Measurements from ENCODE around the gene OR56A3.
"Not testable (repeated sequence)": the region's sequence is repeated elsewhere in the genome, so short reads cannot be mapped to it uniquely, and the experiment has no call there.

OR56A3 gene

DNA sequence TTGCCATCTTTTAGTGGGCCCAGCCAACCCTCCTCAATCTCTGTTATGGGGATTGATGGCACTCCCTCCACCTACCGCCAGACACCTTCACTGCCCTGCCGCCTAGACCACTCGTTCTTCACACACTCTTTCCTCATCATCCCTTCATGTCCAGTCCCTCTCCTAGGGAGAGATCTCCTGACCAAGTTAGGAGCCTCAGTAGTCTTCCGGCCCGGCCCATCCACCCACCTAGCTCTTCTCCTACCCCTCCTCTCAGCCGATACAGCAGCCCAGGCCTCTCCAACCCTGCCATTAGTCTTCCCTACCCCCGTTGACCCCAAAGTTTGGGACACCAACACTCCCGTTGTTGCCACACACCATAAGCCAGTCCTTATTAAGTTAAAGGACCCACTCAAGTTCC lies 11.0 kb upstream of the OR56A3 start:
- no peaks in the 10 kb centered on the region for H3K79me2 ChIP-seq (ENCODE audit: control insufficient read depth, insufficient read depth, low read length, unreplicated experiment)
- no peak overlapping the region for H2AFZ ChIP-seq (ENCODE audit: low read length, unreplicated experiment)
- H3K4me3 ChIP-seq (ENCODE audit: low read depth, low read length) = no peak overlapping the region
- H3K27ac ChIP-seq (ENCODE audit: low read depth, low read length) = no peak overlapping the region
- H3K36me3 ChIP-seq (ENCODE audit: insufficient read depth, low read length) = no peaks in the 10 kb centered on the region
- H3K4me1 ChIP-seq (ENCODE audit: control insufficient read depth, insufficient read depth, low read length, unreplicated experiment) = no peaks in the 10 kb centered on the region
- H3K27me3 ChIP-seq (ENCODE audit: insufficient read depth, low read length) = no peaks in the 10 kb centered on the region

DNA sequence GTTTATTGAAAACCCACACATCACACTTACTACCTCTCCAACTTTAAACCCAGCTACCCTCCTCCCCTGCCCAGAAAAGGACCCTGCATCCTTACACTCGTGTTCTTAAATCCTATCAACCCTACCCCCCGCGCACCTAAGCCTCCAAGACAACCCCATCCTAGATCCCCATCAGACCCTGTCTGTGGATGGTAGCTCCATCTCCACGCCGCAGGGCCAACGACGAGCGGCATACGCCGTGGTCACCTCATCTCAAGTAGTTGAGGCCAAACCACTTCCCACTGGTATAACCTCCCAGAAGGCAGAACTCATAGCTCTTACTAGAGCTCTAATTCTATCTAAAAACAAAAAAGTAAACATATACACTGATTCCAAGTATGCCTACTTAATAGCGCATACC lies 9.4 kb upstream of the OR56A3 start:
- Histone ChIP-seq H2AFZ (ENCODE audit: low read length, unreplicated experiment) (no peak overlapping the region), H3K79me2 (ENCODE audit: control insufficient read depth, insufficient read depth, low read length, unreplicated experiment) (no peaks in the 10 kb centered on the region), H3K4me3 (ENCODE audit: low read depth, low read length) (no peak overlapping the region), H3K27me3 (ENCODE audit: insufficient read depth, low read length) (no peaks in the 10 kb centered on the region), H3K4me1 (ENCODE audit: control insufficient read depth, insufficient read depth, low read length, unreplicated experiment) (no peaks in the 10 kb centered on the region), H3K27ac (ENCODE audit: low read depth, low read length) (no peak overlapping the region), H3K36me3 (ENCODE audit: insufficient read depth, low read length) (no peaks in the 10 kb centered on the region)

GRCh38 chr11:5933116-5933515 lies 8.9 kb upstream of the OR56A3 start:
- H3K27me3 ChIP-seq (ENCODE audit: insufficient read depth, low read length) = no peaks in the 10 kb centered on the region
- no peaks in the 10 kb centered on the region for H3K79me2 ChIP-seq (ENCODE audit: control insufficient read depth, insufficient read depth, low read length, unreplicated experiment)
- no peak overlapping the region for H3K4me3 ChIP-seq (ENCODE audit: low read depth, low read length)
- no peaks in the 10 kb centered on the region for H3K36me3 ChIP-seq (ENCODE audit: insufficient read depth, low read length)
- no peak overlapping the region for H3K27ac ChIP-seq (ENCODE audit: low read depth, low read length)
- no peak overlapping the region for H2AFZ ChIP-seq (ENCODE audit: low read length, unreplicated experiment)
- H3K4me1 ChIP-seq (ENCODE audit: control insufficient read depth, insufficient read depth, low read length, unreplicated experiment) = no peaks in the 10 kb centered on the region

DNA sequence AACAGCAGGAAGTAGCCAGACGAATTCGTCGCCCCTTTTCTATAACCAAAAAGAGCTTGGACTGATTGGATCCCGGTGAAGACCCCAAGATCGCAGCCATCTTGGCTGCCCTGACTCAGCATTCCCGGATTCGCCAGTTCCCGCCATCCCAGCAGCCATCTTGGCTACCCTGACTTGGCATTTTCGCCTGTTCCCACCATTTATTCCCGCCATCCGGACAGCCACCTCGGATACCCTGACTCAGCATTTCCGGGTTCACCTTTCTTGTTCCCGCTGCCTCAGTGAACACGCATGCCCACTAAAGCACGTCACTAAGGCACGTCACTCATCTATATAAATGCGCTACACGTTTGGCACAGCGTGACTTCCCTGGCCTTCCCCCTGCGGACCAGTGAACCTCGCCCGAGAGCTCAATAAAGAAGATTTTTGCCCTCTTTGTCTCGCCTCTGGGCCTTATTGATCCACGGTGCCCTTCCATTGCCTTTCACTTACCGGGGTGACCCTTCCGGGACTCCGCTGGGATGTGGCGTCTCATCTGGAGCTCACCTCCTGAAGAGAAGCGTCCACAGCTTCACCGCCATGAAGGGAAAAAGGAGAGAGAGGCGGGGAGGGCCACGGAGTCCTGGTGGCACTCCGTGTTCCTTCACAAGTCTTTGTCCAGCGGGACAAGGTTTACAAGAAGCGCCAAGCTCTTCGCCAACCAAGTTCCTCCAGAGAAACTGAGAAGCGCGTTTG lies 4.0 kb upstream of the OR56A3 start:
- H3K4me3 ChIP-seq (ENCODE audit: low read depth, low read length) = no peak overlapping the region
- H2AFZ ChIP-seq (ENCODE audit: low read length, unreplicated experiment) = no peak overlapping the region
- no peak overlapping the region for H3K27ac ChIP-seq (ENCODE audit: low read depth, low read length)
- H3K4me1 ChIP-seq (ENCODE audit: control insufficient read depth, insufficient read depth, low read length, unreplicated experiment) = no peaks in the 10 kb centered on the region
- H3K36me3 ChIP-seq (ENCODE audit: insufficient read depth, low read length) = no peaks in the 10 kb centered on the region
- H3K79me2 ChIP-seq (ENCODE audit: control insufficient read depth, insufficient read depth, low read length, unreplicated experiment) = no peaks in the 10 kb centered on the region
- no peaks in the 10 kb centered on the region for H3K27me3 ChIP-seq (ENCODE audit: insufficient read depth, low read length)

GRCh38 chr11:5938603-5938965 lies 3.5 kb upstream of the OR56A3 start:
- no peaks in the 10 kb centered on the region for H3K27me3 ChIP-seq (ENCODE audit: insufficient read depth, low read length)
- H3K36me3 ChIP-seq (ENCODE audit: insufficient read depth, low read length) = no peaks in the 10 kb centered on the region
- no peaks in the 10 kb centered on the region for H3K4me1 ChIP-seq (ENCODE audit: control insufficient read depth, insufficient read depth, low read length, unreplicated experiment)
- no peak overlapping the region for H2AFZ ChIP-seq (ENCODE audit: low read length, unreplicated experiment)
- H3K27ac ChIP-seq (ENCODE audit: low read depth, low read length) = no peak overlapping the region
- no peaks in the 10 kb centered on the region for H3K79me2 ChIP-seq (ENCODE audit: control insufficient read depth, insufficient read depth, low read length, unreplicated experiment)
- no peak overlapping the region for H3K4me3 ChIP-seq (ENCODE audit: low read depth, low read length)

DNA sequence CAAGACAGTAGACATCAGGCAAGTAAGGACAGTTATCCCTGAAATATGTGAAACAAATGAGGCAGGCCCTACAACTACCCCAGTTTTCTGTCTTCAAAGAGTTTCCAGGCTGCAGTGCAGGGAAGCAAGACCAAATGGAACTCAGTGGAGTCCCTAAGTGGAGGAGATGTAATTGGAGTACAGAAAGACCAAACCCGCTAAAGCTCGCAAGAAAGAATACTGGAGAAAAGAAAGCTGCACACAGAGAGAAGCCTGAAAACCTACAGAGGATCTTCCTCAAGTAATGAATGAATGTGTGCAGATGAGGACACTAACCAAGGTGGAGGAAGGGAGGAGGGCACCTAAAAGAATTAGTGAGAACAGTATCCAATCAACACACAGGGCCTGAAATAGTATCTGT lies 1.3 kb upstream of the OR56A3 start:
- H3K36me3 ChIP-seq (ENCODE audit: insufficient read depth, low read length) = no peaks in the 10 kb centered on the region
- H2AFZ ChIP-seq (ENCODE audit: low read length, unreplicated experiment) = no peak overlapping the region
- no peaks in the 10 kb centered on the region for H3K79me2 ChIP-seq (ENCODE audit: control insufficient read depth, insufficient read depth, low read length, unreplicated experiment)
- H3K4me1 ChIP-seq (ENCODE audit: control insufficient read depth, insufficient read depth, low read length, unreplicated experiment) = no peaks in the 10 kb centered on the region
- H3K4me3 ChIP-seq (ENCODE audit: low read depth, low read length) = no peak overlapping the region
- H3K27ac ChIP-seq (ENCODE audit: low read depth, low read length) = no peak overlapping the region
- no peaks in the 10 kb centered on the region for H3K27me3 ChIP-seq (ENCODE audit: insufficient read depth, low read length)

DNA sequence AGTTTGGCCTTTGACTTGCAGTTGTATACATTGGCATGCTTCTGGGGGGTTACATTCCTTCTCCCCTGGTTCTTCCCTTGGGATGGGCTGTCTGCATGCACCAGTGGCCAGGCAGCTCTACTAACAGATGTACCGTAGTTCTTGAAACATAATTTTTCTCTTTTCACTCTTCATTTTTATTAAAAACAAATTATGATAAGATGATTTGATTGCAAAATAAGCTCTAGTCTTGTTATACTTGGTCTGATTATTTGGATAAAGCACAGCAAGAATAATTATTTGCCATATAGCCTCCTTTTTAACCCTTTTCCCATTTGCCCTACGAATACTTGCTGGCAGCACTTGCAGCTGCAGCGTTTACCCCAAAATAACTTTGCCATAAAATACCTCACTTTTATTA lies 13.5 kb downstream of the OR56A3 start:
- Histone ChIP-seq H3K4me3 (ENCODE audit: low read depth, low read length) (no peak overlapping the region), H3K79me2 (ENCODE audit: control insufficient read depth, insufficient read depth, low read length, unreplicated experiment) (no peaks in the 10 kb centered on the region), H3K27me3 (ENCODE audit: insufficient read depth, low read length) (no peaks in the 10 kb centered on the region; the same call in 1 of the 2 replicates), H3K4me1 (ENCODE audit: control insufficient read depth, insufficient read depth, low read length, unreplicated experiment) (no peaks in the 10 kb centered on the region), H2AFZ (ENCODE audit: low read length, unreplicated experiment) (no peak overlapping the region), H3K27ac (ENCODE audit: low read depth, low read length) (no peak overlapping the region), H3K36me3 (ENCODE audit: insufficient read depth, low read length) (no peaks in the 10 kb centered on the region)

- H3K4me1 ChIP-seq (ENCODE audit: control insufficient read depth, insufficient read depth, low read length, unreplicated experiment); H3K36me3 ChIP-seq (ENCODE audit: insufficient read depth, low read length): not testable (repeated sequence)
Observed at GRCh38 chr11:5960704-5961320, 18.8 kb downstream of the OR56A3 start.

GRCh38 chr11:5966958-5967357 lies 24.9 kb downstream of the OR56A3 start:
- no peak overlapping the region for H3K27ac ChIP-seq (ENCODE audit: low read depth, low read length)
- H3K4me1 ChIP-seq (ENCODE audit: control insufficient read depth, insufficient read depth, low read length, unreplicated experiment) = no peaks in the 10 kb centered on the region
- no peak overlapping the region for H3K4me3 ChIP-seq (ENCODE audit: low read depth, low read length)
- no peaks in the 10 kb centered on the region for H3K79me2 ChIP-seq (ENCODE audit: control insufficient read depth, insufficient read depth, low read length, unreplicated experiment)
- no peak overlapping the region for H2AFZ ChIP-seq (ENCODE audit: low read length, unreplicated experiment)
- no peaks in the 10 kb centered on the region for H3K36me3 ChIP-seq (ENCODE audit: insufficient read depth, low read length)
- H3K27me3 ChIP-seq (ENCODE audit: insufficient read depth, low read length) = no peaks in the 10 kb centered on the region

More at GRCh38 chr11:5960704-5961320, 18.8 kb downstream of the OR56A3 start:
- not testable (repeated sequence) for H3K4me3 ChIP-seq (ENCODE audit: low read depth, low read length); H2AFZ ChIP-seq (ENCODE audit: low read length, unreplicated experiment); H3K27ac ChIP-seq (ENCODE audit: low read depth, low read length); H3K27me3 ChIP-seq (ENCODE audit: insufficient read depth, low read length); H3K79me2 ChIP-seq (ENCODE audit: control insufficient read depth, insufficient read depth, low read length, unreplicated experiment)

GRCh38 chr11:5967708-5968107 lies 25.7 kb downstream of the OR56A3 start:
- Histone ChIP-seq H3K27ac (ENCODE audit: low read depth, low read length) (no peak overlapping the region), H3K79me2 (ENCODE audit: control insufficient read depth, insufficient read depth, low read length, unreplicated experiment) (no peaks in the 10 kb centered on the region)

DNA sequence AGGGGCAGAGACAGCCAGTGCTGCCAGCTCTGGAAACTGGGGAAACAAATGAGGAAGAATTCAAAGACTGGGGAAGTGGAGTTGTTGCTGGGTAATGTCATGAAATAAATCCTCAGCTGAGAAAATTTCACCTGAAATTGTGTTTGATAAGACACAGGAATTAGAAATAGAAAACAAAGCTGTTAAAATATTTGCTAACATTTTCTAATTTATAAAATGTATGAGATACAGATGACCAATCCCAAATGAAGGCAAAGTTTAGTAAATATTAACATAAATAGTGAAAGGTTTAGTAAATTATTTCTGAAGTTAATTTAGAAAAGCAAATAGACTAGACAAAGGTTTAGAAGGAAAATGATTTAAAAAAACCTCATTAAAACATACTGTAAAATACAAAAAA lies 26.3 kb downstream of the OR56A3 start, which contains the start of gene OR56A5:
Gene OR56A5 (minus strand): TSS at position 101 of the 400 bp plus-strand sequence. CDS start 0 bp downstream, at position 101.
- Histone ChIP-seq H3K36me3 (ENCODE audit: insufficient read depth, low read length) (no peaks in the 10 kb centered on the region), H3K27ac (ENCODE audit: low read depth, low read length) (no peak within 1 kb of the TSS), H3K4me1 (ENCODE audit: control insufficient read depth, insufficient read depth, low read length, unreplicated experiment) (no peaks in the 10 kb centered on the region), H3K4me3 (ENCODE audit: low read depth, low read length) (no peak within 1 kb of the TSS), H3K27me3 (ENCODE audit: insufficient read depth, low read length) (no peaks in the 10 kb centered on the region), H3K79me2 (ENCODE audit: control insufficient read depth, insufficient read depth, low read length, unreplicated experiment) (no peaks in the 10 kb centered on the region), H2AFZ (ENCODE audit: low read length, unreplicated experiment) (no peak within 1 kb of the TSS)

More at GRCh38 chr11:5967708-5968107, 25.7 kb downstream of the OR56A3 start:
- no peaks in the 10 kb centered on the region for H3K4me1 ChIP-seq (ENCODE audit: control insufficient read depth, insufficient read depth, low read length, unreplicated experiment)
- H2AFZ ChIP-seq (ENCODE audit: low read length, unreplicated experiment) = no peak overlapping the region
- H3K36me3 ChIP-seq (ENCODE audit: insufficient read depth, low read length) = no peaks in the 10 kb centered on the region
- H3K27me3 ChIP-seq (ENCODE audit: insufficient read depth, low read length) = no peaks in the 10 kb centered on the region
- no peak overlapping the region for H3K4me3 ChIP-seq (ENCODE audit: low read depth, low read length)
